Left forelimb (tissue), 1 donor: ENCODE data around the gene KRTAP2-1.
"Not testable (repeated sequence)": the region's sequence is repeated elsewhere in the genome, so short reads cannot be mapped to it uniquely, and the experiment has no call there.

Source experiments
- DNase-seq: peaks from one replicate; pipeline ENCODE4 v3.0.0-alpha.2; 2018; ENCODE audit warnings: low spot score

The KRTAP2-1 gene, protein sequence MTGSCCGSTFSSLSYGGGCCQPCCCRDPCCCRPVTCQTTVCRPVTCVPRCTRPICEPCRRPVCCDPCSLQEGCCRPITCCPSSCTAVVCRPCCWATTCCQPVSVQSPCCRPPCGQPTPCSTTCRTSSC

DNA sequence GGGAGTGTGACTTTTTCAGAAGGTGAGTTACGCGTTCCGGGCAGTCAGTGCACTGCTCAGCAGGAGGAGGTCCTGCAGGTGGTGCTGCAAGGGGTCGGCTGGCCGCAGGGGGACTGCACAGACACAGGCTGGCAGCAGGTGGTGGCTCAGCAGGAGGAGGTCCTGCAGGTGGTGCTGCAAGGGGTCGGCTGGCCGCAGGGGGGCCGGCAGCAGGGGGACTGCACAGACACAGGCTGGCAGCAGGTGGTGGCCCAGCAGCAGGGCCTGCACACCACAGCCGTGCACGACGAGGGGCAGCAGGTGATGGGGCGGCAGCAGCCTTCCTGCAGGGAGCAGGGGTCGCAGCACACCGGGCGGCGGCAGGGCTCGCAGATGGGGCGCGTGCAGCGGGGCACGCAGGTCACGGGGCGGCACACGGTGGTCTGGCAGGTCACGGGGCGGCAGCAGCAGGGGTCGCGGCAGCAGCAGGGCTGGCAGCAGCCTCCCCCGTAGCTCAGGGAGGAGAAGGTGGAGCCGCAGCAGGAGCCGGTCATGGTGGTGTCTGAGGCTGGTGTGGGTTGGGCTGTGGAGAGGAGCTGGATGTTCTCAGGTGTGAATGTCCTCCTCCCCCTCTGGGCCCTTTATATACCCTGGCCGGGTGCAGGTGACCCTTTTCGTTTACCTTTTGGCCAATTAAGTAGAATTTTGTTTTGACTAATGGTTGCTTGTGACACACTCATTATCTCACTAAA, at the start of gene KRTAP2-1:
KRTAP2-1 (minus strand) TSS at position 582 of the 731 bp plus-strand sequence; CDS start at position 533, 49 bp downstream.
- not testable (repeated sequence) for DNase-seq

DNA sequence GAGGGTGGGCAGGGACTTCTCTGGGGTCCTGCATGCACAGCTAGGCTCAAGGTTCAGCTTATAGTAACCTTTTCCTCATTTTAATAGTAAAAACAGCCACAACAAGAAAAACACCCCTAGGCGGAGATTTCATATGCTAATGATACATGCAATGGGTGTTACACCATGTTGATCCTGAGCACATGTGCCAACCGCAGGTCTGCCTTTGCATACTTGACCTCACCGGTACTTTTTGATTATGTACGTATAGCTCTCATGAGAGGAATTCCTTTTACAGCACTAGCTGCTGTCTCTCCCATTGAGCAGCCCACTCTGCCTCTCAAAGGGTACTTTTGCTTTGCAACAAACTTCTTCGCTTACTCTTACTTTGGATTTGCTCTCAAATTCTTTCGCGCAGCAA, 48.9 kb upstream of the KRTAP2-1 start:
- no peak for DNase-seq

- not testable (repeated sequence) for DNase-seq
Measured at GRCh38 chr17:41088760-41089352, 41.7 kb upstream of the KRTAP2-1 start.

DNA sequence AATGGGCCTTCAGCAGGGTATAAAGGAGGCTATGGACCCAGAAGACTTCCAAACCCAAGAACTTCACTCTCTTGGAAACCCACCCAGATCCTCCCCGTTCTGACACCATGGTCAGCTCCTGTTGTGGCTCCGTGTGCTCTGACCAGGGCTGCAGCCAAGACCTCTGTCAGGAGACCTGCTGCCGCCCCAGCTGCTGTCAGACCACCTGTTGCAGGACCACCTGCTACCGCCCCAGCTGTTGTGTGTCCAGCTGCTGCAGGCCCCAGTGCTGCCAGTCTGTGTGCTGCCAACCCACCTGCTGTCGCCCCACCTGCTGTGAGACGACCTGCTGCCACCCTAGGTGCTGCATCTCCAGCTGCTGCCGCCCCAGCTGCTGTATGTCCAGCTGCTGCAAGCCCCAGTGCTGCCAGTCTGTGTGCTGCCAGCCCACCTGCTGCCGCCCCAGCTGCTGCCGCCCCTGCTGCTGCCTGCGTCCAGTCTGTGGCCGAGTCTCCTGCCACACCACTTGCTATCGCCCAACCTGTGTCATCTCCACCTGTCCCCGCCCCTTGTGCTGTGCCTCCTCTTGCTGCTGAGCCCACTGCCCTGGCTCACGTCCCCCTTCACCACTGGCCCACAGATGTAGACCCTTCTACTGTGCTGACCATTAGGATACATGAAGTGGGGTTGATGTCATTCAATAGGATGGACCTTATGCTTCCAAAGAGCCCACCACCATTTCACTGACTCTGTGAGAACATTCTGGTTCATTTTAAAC, 37.2 kb upstream of the KRTAP2-1 start, which contains the start of gene KRTAP4-7:
KRTAP4-7 (plus strand) TSS at position 51 of the 757 bp plus-strand sequence; CDS start at position 108, 57 bp downstream.
- not testable (repeated sequence) for DNase-seq

DNA sequence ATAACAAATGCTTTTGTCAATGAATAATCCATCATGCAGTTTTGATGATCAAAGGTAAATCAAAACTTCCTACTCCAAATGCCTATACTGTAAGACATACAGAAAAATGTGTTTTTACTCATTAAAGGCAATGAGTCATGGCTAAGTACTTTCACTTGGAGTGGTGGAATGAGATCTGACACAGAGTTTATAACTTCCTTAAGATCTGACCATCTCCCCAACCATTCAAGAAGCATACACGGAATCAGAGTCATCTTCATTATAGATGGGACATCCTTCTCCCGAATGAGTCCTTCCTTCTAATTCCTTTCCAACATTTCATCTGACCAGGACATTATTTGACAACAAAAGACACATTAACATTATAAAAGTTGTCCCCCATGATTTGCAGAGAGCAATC, 36.3 kb upstream of the KRTAP2-1 start:
- DNase-seq: not testable (repeated sequence)

GRCh38 chr17:41082626-41083025, 35.5 kb upstream of the KRTAP2-1 start:
- no peak for DNase-seq

- no peak for DNase-seq
Measured at GRCh38 chr17:41076788-41077187, 29.7 kb upstream of the KRTAP2-1 start.

- no peak for DNase-seq
Measured at GRCh38 chr17:41073676-41074075, 26.6 kb upstream of the KRTAP2-1 start.

GRCh38 chr17:41071606-41072360, 24.7 kb upstream of the KRTAP2-1 start:
- no peak for DNase-seq

GRCh38 chr17:41069031-41069430, 21.9 kb upstream of the KRTAP2-1 start:
- no peak for DNase-seq

GRCh38 chr17:41067281-41067680, 20.2 kb upstream of the KRTAP2-1 start:
- no peak for DNase-seq

GRCh38 chr17:41065829-41066624, 18.9 kb upstream of the KRTAP2-1 start, which contains the start of gene KRTAP2-4:
Gene KRTAP2-4, minus strand, starts transcription at chr17:41065879. Its CDS starts 34 bp downstream, at chr17:41065845.
- DNase-seq: no peak

DNA sequence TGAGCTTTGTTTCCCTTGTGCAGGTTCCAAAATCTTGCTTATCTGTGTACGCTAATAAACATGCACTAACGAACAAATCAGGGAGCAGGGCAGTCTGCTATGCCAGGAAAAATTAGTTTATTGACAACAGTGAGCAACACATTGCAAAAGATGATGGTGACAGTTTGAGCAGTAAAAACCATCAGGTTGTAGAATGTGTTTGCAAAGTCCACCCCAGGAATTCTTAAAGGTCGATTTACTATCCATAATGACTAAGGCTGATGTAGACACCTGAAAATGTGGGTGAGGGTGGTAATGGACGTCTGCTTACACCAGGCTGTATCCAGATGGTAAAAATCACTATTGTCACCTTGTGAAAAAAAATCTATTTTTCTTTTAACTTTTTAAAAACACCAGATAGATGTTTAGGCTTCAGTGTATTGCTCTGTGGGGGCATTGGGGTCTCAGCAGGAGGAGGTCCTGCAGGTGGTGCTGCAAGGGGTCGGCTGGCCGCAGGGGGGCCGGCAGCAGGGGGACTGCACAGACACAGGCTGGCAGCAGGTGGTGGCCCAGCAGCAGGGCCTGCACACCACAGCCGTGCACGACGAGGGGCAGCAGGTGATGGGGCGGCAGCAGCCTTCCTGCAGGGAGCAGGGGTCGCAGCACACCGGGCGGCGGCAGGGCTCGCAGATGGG, 18.0 kb upstream of the KRTAP2-1 start:
- not testable (repeated sequence) for DNase-seq

- DNase-seq: no peak
Measured at GRCh38 chr17:41064301-41064700, 17.2 kb upstream of the KRTAP2-1 start.

DNA sequence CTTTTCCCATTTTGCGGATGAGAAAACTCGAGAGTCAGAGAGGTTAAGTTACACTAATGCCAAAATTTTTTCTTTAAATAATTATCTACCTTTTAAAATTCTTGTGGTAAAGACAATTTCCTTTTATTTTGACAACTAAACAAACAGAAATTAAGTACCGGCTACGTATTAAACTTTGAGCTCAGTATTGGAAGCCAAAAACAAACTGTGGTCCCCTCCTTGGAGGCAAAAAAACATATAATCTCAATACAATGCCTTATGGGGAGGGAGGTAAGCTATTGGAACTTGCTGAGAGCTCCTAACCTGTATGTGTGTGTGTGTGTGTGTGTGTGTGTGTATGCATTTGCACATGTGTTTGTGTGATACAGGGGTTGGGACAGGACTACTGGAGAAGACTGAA, 16.3 kb upstream of the KRTAP2-1 start:
- DNase-seq: no peak

- DNase-seq: no peak
Measured at GRCh38 chr17:41061964-41062363, 14.8 kb upstream of the KRTAP2-1 start.

- no peak for DNase-seq
Measured at GRCh38 chr17:41060052-41060604, 13.0 kb upstream of the KRTAP2-1 start, which contains the start of gene KRTAP2-3. Gene KRTAP2-3, minus strand, starts transcription at chr17:41060114. Its CDS starts 64 bp downstream, at chr17:41060050.

GRCh38 chr17:41059276-41060051, 12.3 kb upstream of the KRTAP2-1 start:
- not testable (repeated sequence) for DNase-seq

DNA sequence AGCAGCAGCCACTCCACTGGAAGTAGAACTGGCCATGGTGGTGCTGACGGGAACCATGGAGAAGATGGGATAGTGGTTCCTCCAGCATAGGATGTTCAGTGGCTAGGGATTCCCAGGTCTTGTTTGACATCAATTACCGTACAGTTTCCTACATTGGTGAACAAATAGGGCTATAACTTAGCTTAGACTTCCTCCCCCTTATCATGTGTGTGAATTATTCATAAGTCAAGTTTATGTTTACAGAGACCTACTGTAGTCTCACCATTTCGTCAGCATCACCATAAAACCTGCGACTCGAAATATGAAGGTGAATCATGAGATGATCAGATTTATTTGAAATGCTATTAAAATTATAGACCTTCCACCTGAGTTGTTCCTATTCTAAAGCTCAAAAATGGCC, 11.6 kb upstream of the KRTAP2-1 start:
- no peak for DNase-seq
